T-cell (primary cell): ENCODE measurements around the gene USP2. TPM values are rescaled to one million over a fixed set of nuclear protein-coding genes. Genes with fewer than 3 reads are reported as not detected.

ENCODE experiments used
- ATAC-seq, 4 experiments: fragments of 200-7000 bp in 3 of 4; fragments of 150-1000 bp in 1 of 4; cut with Tn5 transposase; replicated peaks in 1 of 4; 1 replicate in 3 of 4; 2 replicates in 1 of 4; pipeline ENCODE4 v1.10.0; 2021; ENCODE audit warnings: moderate library complexity in 3 of 4, mild to moderate bottlenecking in 2 of 4, moderate number of reproducible peaks in 1 of 4
- CTCF ChIA-PET, 2 donors: fragments of 300-600 bp; sonication (Branson Sonifier 250); formaldehyde crosslinking; loops; one replicate each; lab custom pipeline; 2022; ENCODE audit warnings: antibody characterized with exemption in 2 of 2; lab: Charles Lee
- POLR2A ChIA-PET, 2 donors: fragments of 300-600 bp; sonication (Branson Sonifier 250); formaldehyde crosslinking; loops; one replicate each; lab custom pipeline; 2022; ENCODE audit warnings: antibody characterized with exemption in 2 of 2; lab: Charles Lee
- DNase-seq, 35 experiments: peaks; one replicate each; pipeline versions ENCODE4 v3.0.0 to v3.0.0-alpha.2; 2013 to 2023
- H3K27ac ChIP-seq: one replicate; pipeline ENCODE4 v1.5.1; 2013; ENCODE audit warnings: low read length
- H3K27me3 ChIP-seq, 2 experiments: replicated peaks in 1 of 2; 1 replicate in 1 of 2; 2 replicates in 1 of 2; pipeline versions ENCODE4 v1.6.1 to v1.7.0; 2013; ENCODE audit warnings: low read length in 1 of 2, mixed read lengths in 1 of 2; ENCODE audit not compliant: control insufficient read depth in 2 of 2, insufficient read depth in 2 of 2; ENCODE audit errors: extremely low read depth in 1 of 2
- H3K36me3 ChIP-seq, 2 donors: 1 replicate in 1 of 2; 2 replicates in 1 of 2; pipeline versions ENCODE4 v1.6.1 to v1.7.0; 2013; ENCODE audit warnings: low read length in 1 of 2; ENCODE audit not compliant: control insufficient read depth in 2 of 2, insufficient read depth in 1 of 2; ENCODE audit errors: extremely low read depth in 1 of 2
- H3K4me1 ChIP-seq, 2 experiments: 1 replicate in 1 of 2; 2 replicates in 1 of 2; pipeline versions ENCODE4 v1.6.1 to v1.7.0; 2013; ENCODE audit warnings: low read length in 2 of 2, mixed read lengths in 1 of 2; ENCODE audit not compliant: insufficient read depth in 2 of 2, control insufficient read depth in 1 of 2; ENCODE audit errors: extremely low read depth in 1 of 2
- H3K4me3 ChIP-seq, 2 donors: 1 replicate in 1 of 2; 2 replicates in 1 of 2; pipeline versions ENCODE4 v1.5.1 to v1.7.0; 2013; ENCODE audit warnings: mild to moderate bottlenecking in 2 of 2, low read length in 1 of 2, moderate library complexity in 1 of 2; ENCODE audit not compliant: control insufficient read depth in 1 of 2; ENCODE audit errors: extremely low read depth in 1 of 2
- H3K9me3 ChIP-seq: 2 replicates; pipeline ENCODE4 v1.7.0; 2013
- H3K27ac Mint-ChIP-seq, 2 donors: one replicate each; pipeline ENCODE4 v1.8.0; 2020 to 2021; ENCODE audit warnings: mild to moderate bottlenecking in 2 of 2, mixed read lengths in 2 of 2
- H3K27me3 Mint-ChIP-seq, 2 donors: one replicate each; pipeline ENCODE4 v1.8.0; 2021 to 2022; ENCODE audit warnings: mixed read lengths in 2 of 2
- H3K36me3 Mint-ChIP-seq: one replicate; pipeline ENCODE4 v1.8.0; 2021; ENCODE audit warnings: mixed read lengths
- H3K4me1 Mint-ChIP-seq, 3 donors: one replicate each; pipeline ENCODE4 v1.8.0; 2020 to 2022; ENCODE audit warnings: mixed read lengths in 3 of 3, mild to moderate bottlenecking in 1 of 3
- H3K4me3 Mint-ChIP-seq, 3 donors: one replicate each; pipeline ENCODE4 v1.8.0; 2020 to 2022; ENCODE audit warnings: mild to moderate bottlenecking in 3 of 3, mixed read lengths in 3 of 3, moderate library complexity in 3 of 3
- H3K9me3 Mint-ChIP-seq, 3 donors: one replicate each; pipeline ENCODE4 v1.8.0; 2020 to 2022; ENCODE audit warnings: mixed read lengths in 3 of 3
- WGBS: methylation state at CpG from one replicate; pipeline ENCODE4 v1.1.5; 2013; ENCODE audit warnings: missing lambda C conversion rate; ENCODE audit not compliant: insufficient coverage; 5-methylcytosine and 5-hydroxymethylcytosine counted together
- total RNA-seq, 35 experiments: library from RNA in 6 of 35; stranded (reverse) in 6 of 35; fragments of 120-200 nt in 1 of 35; gene quantifications; one replicate each; pipeline versions ENCODE4 v1.2.1 to v1.2.4 and lab custom pipeline; 2013 to 2026

The USP2 gene
- total RNA-seq, 5 donors from 2014 or later (not counting 1 experiment from before 2014, with no cell fraction given): 0.13 to 3.2 (median 0.44) TPM

- no peak overlapping the region for H3K27ac Mint-ChIP-seq
- DNase-seq (no peak), ATAC-seq (no peak)
- no peak overlapping the region for H3K27ac ChIP-seq
- no peaks in the 10 kb centered on the region for H3K9me3 ChIP-seq
- 70% methylated on average over 9 of the region's 14 CpGs for WGBS
- H3K36me3 ChIP-seq: no peaks in the 10 kb centered on the region
- no peak overlapping the region for H3K4me3 Mint-ChIP-seq
- ChIA-PET POLR2A (no interaction called here), CTCF (interaction anchor here in 1 of 2 donors (0.5 to 0.8 kb wide), 2 partner anchors 12 to 243 kb away, joined by 3 to 4 read pairs; partner anchors contain the start of gene DPAGT1)
- peaks cover 3 to 78% of the 10 kb centered on the region in 2 experiments for H3K27me3 ChIP-seq
- peaks cover 4% of the 10 kb centered on the region for H3K36me3 Mint-ChIP-seq
- H3K4me1 Mint-ChIP-seq: peaks cover 6 to 7% (median 7%) of the 10 kb centered on the region in 3 donors
- H3K4me1 ChIP-seq: peaks cover 8 to 20% of the 10 kb centered on the region in 2 experiments
- H3K27me3 Mint-ChIP-seq: peaks cover 29 to 46% of the 10 kb centered on the region in 2 donors
- H3K4me3 ChIP-seq: no peak overlapping the region
- no peaks in the 10 kb centered on the region for H3K9me3 Mint-ChIP-seq
These were observed 37.0 kb downstream of the USP2 start for GRCh38 chr11:119344291-119345010.

GRCh38 chr11:119343726-119344125 is 37.8 kb downstream of the USP2 start:
- peaks cover 4% of the 10 kb centered on the region for H3K36me3 Mint-ChIP-seq
- no peak overlapping the region for H3K4me3 Mint-ChIP-seq
- Histone ChIP-seq H3K9me3 (no peaks in the 10 kb centered on the region), H3K4me3 (no peak overlapping the region), H3K27ac (no peak overlapping the region), H3K36me3 (no peaks in the 10 kb centered on the region), H3K27me3 (peaks cover 6 to 85% of the 10 kb centered on the region in 2 experiments), H3K4me1 (peaks cover 9 to 26% of the 10 kb centered on the region in 2 experiments)
- H3K4me1 Mint-ChIP-seq: peaks cover 11 to 15% (median 14%) of the 10 kb centered on the region in 3 donors
- H3K27me3 Mint-ChIP-seq: peaks cover 33 to 53% of the 10 kb centered on the region in 2 donors
- H3K9me3 Mint-ChIP-seq: no peaks in the 10 kb centered on the region
- DNase-seq: no peak
- CTCF ChIA-PET: interaction anchor here in 1 of 2 donors (0.5 to 0.8 kb wide), 2 partner anchors 13 to 242 kb away, joined by 3 to 4 read pairs; partner anchors contain the start of gene DPAGT1
- ATAC-seq: no peak
- H3K27ac Mint-ChIP-seq: no peak overlapping the region
- 96% methylated on average over 4 of the region's 7 CpGs for WGBS
- POLR2A ChIA-PET: no interaction called here

- POLR2A ChIA-PET: no interaction called here
- Mint-ChIP-seq H3K27me3 (peaks cover 32 to 56% of the 10 kb centered on the region in 2 donors), H3K27ac (no peak overlapping the region), H3K36me3 (peaks cover 4% of the 10 kb centered on the region), H3K4me3 (no peak overlapping the region), H3K9me3 (no peaks in the 10 kb centered on the region), H3K4me1 (peaks cover 13 to 21% (median 19%) of the 10 kb centered on the region in 3 donors)
- CTCF ChIA-PET: interaction anchor here (0.7 kb wide), 2 partner anchors 19 to 302 kb away, joined by 3 to 4 read pairs; no protein-coding TSS in a partner anchor
- DNase-seq (no peak), ATAC-seq (no peak)
- H3K4me1 ChIP-seq: peaks cover 9 to 37% of the 10 kb centered on the region in 2 experiments
- no peaks in the 10 kb centered on the region for H3K36me3 ChIP-seq
- no peak overlapping the region for H3K4me3 ChIP-seq
- H3K27me3 ChIP-seq: peaks cover 6 to 89% of the 10 kb centered on the region in 2 experiments
- H3K27ac ChIP-seq: no peak overlapping the region
- no peaks in the 10 kb centered on the region for H3K9me3 ChIP-seq
- WGBS: 82% methylated on average over 7 of the region's 10 CpGs
These were observed 38.9 kb downstream of the USP2 start for GRCh38 chr11:119342362-119343130.

- no peaks in the 10 kb centered on the region for H3K9me3 ChIP-seq
- peaks cover 4% of the 10 kb centered on the region for H3K36me3 Mint-ChIP-seq
- H3K27me3 ChIP-seq: peaks cover 6 to 86% of the 10 kb centered on the region in 2 experiments
- ChIA-PET CTCF (interaction anchor here (0.7 kb wide), 2 partner anchors 18 to 302 kb away, joined by 3 to 4 read pairs; no protein-coding TSS in a partner anchor), POLR2A (no interaction called here)
- peaks cover 16 to 25% (median 19%) of the 10 kb centered on the region in 3 donors for H3K4me1 Mint-ChIP-seq
- ATAC-seq: no peak
- H3K9me3 Mint-ChIP-seq: no peaks in the 10 kb centered on the region
- H3K4me3 Mint-ChIP-seq: no peak overlapping the region
- H3K36me3 ChIP-seq: no peaks in the 10 kb centered on the region
- H3K27ac Mint-ChIP-seq: no peak overlapping the region
- DNase-seq: no peak
- H3K27ac ChIP-seq: no peak overlapping the region
- peaks cover 27 to 52% of the 10 kb centered on the region in 2 donors for H3K27me3 Mint-ChIP-seq
- peaks cover 9 to 38% of the 10 kb centered on the region in 2 experiments for H3K4me1 ChIP-seq
- 85% methylated on average over 7 of the region's 7 CpGs for WGBS
- H3K4me3 ChIP-seq: no peak overlapping the region
These were observed 39.5 kb downstream of the USP2 start for GRCh38 chr11:119342023-119342300.

- no peak for ATAC-seq
- peaks cover 6 to 81% of the 10 kb centered on the region in 2 experiments for H3K27me3 ChIP-seq
- no peak overlapping the region for H3K27ac ChIP-seq
- H3K36me3 Mint-ChIP-seq: peaks cover 4% of the 10 kb centered on the region
- H3K9me3 Mint-ChIP-seq: no peaks in the 10 kb centered on the region
- H3K27me3 Mint-ChIP-seq: peaks cover 23 to 47% of the 10 kb centered on the region in 2 donors
- no peak overlapping the region for H3K27ac Mint-ChIP-seq
- H3K9me3 ChIP-seq: no peaks in the 10 kb centered on the region
- H3K36me3 ChIP-seq: peaks cover under 1 to 2% of the 10 kb centered on the region in 2 donors
- ChIA-PET POLR2A (no interaction called here), CTCF (interaction anchor here (0.7 kb wide), 2 partner anchors 18 to 301 kb away, joined by 3 to 4 read pairs; no protein-coding TSS in a partner anchor)
- H3K4me1 Mint-ChIP-seq: peaks cover 16 to 26% (median 19%) of the 10 kb centered on the region in 3 donors
- 27% methylated on average over 10 of the region's 16 CpGs for WGBS
- no peak for DNase-seq
- peak overlapping the region in 1 of 3 donors; percentile 20 for H3K4me3 Mint-ChIP-seq
- no peak overlapping the region for H3K4me3 ChIP-seq
- peaks cover 9 to 38% of the 10 kb centered on the region in 2 experiments for H3K4me1 ChIP-seq
These were observed 40.1 kb downstream of the USP2 start for GRCh38 chr11:119341222-119342022.
